Heart right ventricle (tissue), 16 donors: Measurements from ENCODE around the gene GMFB. TPM values are rescaled to one million over a fixed set of nuclear protein-coding genes. Genes with fewer than 3 reads are reported as not detected.

ENCODE experiments used
- ATAC-seq, 8 donors: fragments of 200-7000 bp; cut with Tn5 transposase; one replicate each; pipeline ENCODE4 v1.9.1; 2020; ENCODE audit warnings: mild to moderate bottlenecking in 8 of 8, moderate library complexity in 8 of 8, moderate number of reproducible peaks in 1 of 8
- DNase-seq, 2 donors: peaks; one replicate each; pipeline ENCODE4 v3.0.0-alpha.2; 2020
- H3K27ac ChIP-seq, 10 donors: fragments of 200-600 bp; sonication (generic) in 2 of 10; one replicate each; pipeline versions ENCODE4 v1.5.0 to v1.8.0; 2020 to 2022; ENCODE audit warnings: mild to moderate bottlenecking in 3 of 10
- H3K27me3 ChIP-seq, 7 donors: fragments of 200-600 bp; one replicate each; pipeline ENCODE4 v1.8.0; 2021 to 2022; ENCODE audit warnings: mild to moderate bottlenecking in 2 of 7
- H3K36me3 ChIP-seq, 9 donors: fragments of 200-600 bp; sonication (generic) in 1 of 9; one replicate each; pipeline versions ENCODE4 v1.5.0 to v1.8.0; 2020 to 2022; ENCODE audit warnings: mild to moderate bottlenecking in 2 of 9
- H3K4me1 ChIP-seq, 9 donors: fragments of 200-600 bp; sonication (generic) in 1 of 9; one replicate each; pipeline versions ENCODE4 v1.5.0 to v1.8.0; 2020 to 2022; ENCODE audit warnings: mild to moderate bottlenecking in 4 of 9
- H3K4me3 ChIP-seq, 10 donors: fragments of 200-600 bp; sonication (generic) in 2 of 10; one replicate each; pipeline versions ENCODE4 v1.5.0 to v1.8.0; 2020 to 2022; ENCODE audit warnings: mild to moderate bottlenecking in 7 of 10, moderate library complexity in 2 of 10
- H3K9me3 ChIP-seq, 11 donors: fragments of 200-600 bp in 10 of 11; sonication (generic) in 2 of 11; one replicate each; pipeline versions ENCODE4 v1.5.0 to v1.8.0; 2013 to 2022; ENCODE audit warnings: mild to moderate bottlenecking in 2 of 11, control low read depth in 1 of 11, moderate library complexity in 1 of 11
- CTCF ChIP-seq, 9 donors: fragments of 200-600 bp; sonication (generic) in 2 of 9; IDR thresholded peaks; one replicate each; pipeline versions ENCODE4 v1.5.0 to v1.8.0; 2021 to 2022; ENCODE audit warnings: antibody characterized with exemption in 9 of 9, mild to moderate bottlenecking in 5 of 9, moderate library complexity in 1 of 9
- WGBS, 2 donors: extraction: QIAGEN DNeasy Blood & Tissue Kit; methylation state at CpG; one replicate each; pipeline ENCODE4 v1.1.7; 2013; ENCODE audit warnings: inconsistent platforms in 1 of 2; 5-methylcytosine and 5-hydroxymethylcytosine counted together
- intact Hi-C, 10 donors: fragments of 100-400 bp; cut with DNase I; formaldehyde crosslinking; loops; one replicate each; pipeline versions ENCODE4 v1.11.1 to v1.14.2; 2022
- polyA plus RNA-seq, 2 donors: library from polyadenylated mRNA; stranded (reverse); fragments of 200-250 nt; gene quantifications; one replicate each; pipeline ENCODE4 v1.2.3, GENCODE V29; 2013
- total RNA-seq, 10 donors: library from RNA; stranded (reverse); fragmentation: NEBNext Ultra II Directional in 3 of 10; extraction: Animal tissue kit (Norgen Biotek cat#: 25700) in 3 of 10; gene quantifications; one replicate each; pipeline versions ENCODE4 v1.2.1 to v1.2.4, GENCODE V29; 2021 to 2023
- donor health status: Arrhythmogenic right ventricular cardiomyopathy.
- donor health status: ischemic (EF 13 %, LVEDD 7.1; RV severe dilation, severe dysfunction).
- donor health status: healthy with polysubstance abuse.
- donor health status: DM: no; HTN: yes; CAD: no.
- donor health status: DM: no; HTN: no; CAD: no.
- donor health status: ischemic (EF 25% LVEDD 6.9; RV normal size, moderate dysfunction).
- donor health status: ischemic (EF 25% LVEDD 5.7; RV mildly dilated, moderate dysfunction).
- donor health status: healthy.
- donor health status: DM: yes; HTN: yes; CAD: no.
- donor health status: Ischemic cardiomyopathy.
- donor health status: ischemic (EF 35%, LVEDD 5.7; RV mildly dilated, moderate dysfunction).
- donor health status: nonischemic (EF 11% LVEDD 7.7; RV severe dilation, severe dysfunction).
- donor health status: DM: yes; HTN: yes; CAD: no.
- donor health status: PGD.
- donor health status: ischemic (EF 29% LVEDD 5.4; RV normal size, mild dysfunction).
- donor health status: nonischemic (EF 23%, LVEDD 6.1; RV moderate dilation, normal function).

The GMFB gene
- total and polyA plus RNA-seq, 12 donors: 9.1 to 30.5 (median 19.6) TPM

DNA sequence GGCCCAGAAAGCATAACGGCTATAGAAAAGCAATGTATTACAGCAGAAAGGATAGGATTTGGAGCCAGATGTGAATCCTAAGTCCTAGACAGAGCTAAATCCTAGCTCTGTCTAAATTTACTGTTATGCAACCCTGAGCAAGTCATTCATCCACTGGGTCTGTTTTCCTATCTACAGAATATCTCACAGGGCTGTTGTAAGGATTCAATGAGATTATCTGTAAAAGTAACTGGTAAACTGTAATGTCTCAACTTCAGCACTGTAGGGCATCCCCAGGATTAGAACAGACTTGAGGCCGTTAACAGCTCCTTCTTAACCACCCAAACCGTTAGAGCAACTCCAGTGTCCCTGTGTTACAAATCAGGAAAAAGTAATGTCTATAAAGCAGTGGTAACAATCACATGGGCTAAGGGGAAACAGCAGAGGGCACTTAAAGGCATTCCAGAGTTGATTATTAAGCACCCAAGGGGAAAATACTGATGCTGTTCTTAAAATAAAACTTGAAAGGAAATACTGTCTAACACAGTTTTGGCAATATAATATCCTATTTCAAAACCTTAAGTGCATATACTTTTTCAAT lies 10.1 kb downstream of the GMFB start:
- Histone ChIP-seq H3K36me3 (peaks cover 0 to 96% (median 0%) of the 10 kb centered on the region in 9 donors), H3K27me3 (no peaks in the 10 kb centered on the region), H3K27ac (no peak overlapping the region), H3K4me3 (no peak overlapping the region), H3K9me3 (no peaks in the 10 kb centered on the region), H3K4me1 (peaks cover 0 to 58% (median 27%) of the 10 kb centered on the region in 9 donors)
- intact Hi-C loops: no loop called here
- no peak for TF ChIP-seq CTCF (IDR thresholded peaks at IDR 0.05)
- 46 to 61% methylated on average over 3 of the region's 3 CpGs for WGBS, 2 donors
- ATAC-seq: no peak
- no peak for DNase-seq

- ATAC-seq (no peak), DNase-seq (no peak)
- intact Hi-C loops: no loop called here
- Histone ChIP-seq H3K4me3 (no peak overlapping the region), H3K27me3 (no peaks in the 10 kb centered on the region), H3K9me3 (no peaks in the 10 kb centered on the region), H3K4me1 (peaks cover 0 to 40% (median 18%) of the 10 kb centered on the region in 9 donors), H3K27ac (no peak overlapping the region), H3K36me3 (peaks cover 0 to 82% (median 0%) of the 10 kb centered on the region in 9 donors)
- 77 to 83% methylated on average over 4 of the region's 4 CpGs for WGBS, 2 donors
- TF ChIP-seq CTCF (IDR thresholded peaks at IDR 0.05): no peak
These were observed 12.9 kb downstream of the GMFB start for GRCh38 chr14:54475911-54476310.

- H3K27ac ChIP-seq: no peak overlapping the region
- H3K27me3 ChIP-seq: no peaks in the 10 kb centered on the region
- no peak for ATAC-seq
- no peak for TF ChIP-seq CTCF (IDR thresholded peaks at IDR 0.05)
- H3K36me3 ChIP-seq: peaks cover 0 to 82% (median 0%) of the 10 kb centered on the region in 9 donors
- 73 to 76% methylated on average over 4 of the region's 4 CpGs for WGBS, 2 donors
- H3K4me3 ChIP-seq: no peak overlapping the region
- H3K4me1 ChIP-seq: peaks cover 0 to 36% (median 16%) of the 10 kb centered on the region in 9 donors
- DNase-seq: no peak
- intact Hi-C loops: no loop called here
- no peaks in the 10 kb centered on the region for H3K9me3 ChIP-seq
These were observed 13.4 kb downstream of the GMFB start for GRCh38 chr14:54475187-54475899.

- H3K36me3 ChIP-seq: peaks cover 0 to 72% (median 0%) of the 10 kb centered on the region in 9 donors
- H3K27me3 ChIP-seq: no peaks in the 10 kb centered on the region
- H3K9me3 ChIP-seq: no peaks in the 10 kb centered on the region
- intact Hi-C loops: no loop called here
- ATAC-seq (no peak), DNase-seq (no peak)
- H3K4me3 ChIP-seq: no peak overlapping the region
- no peak for TF ChIP-seq CTCF (IDR thresholded peaks at IDR 0.05)
- 92 to 93% methylated on average over 2 of the region's 2 CpGs for WGBS, 2 donors
- H3K27ac ChIP-seq: no peak overlapping the region
- peaks cover 0 to 27% (median 6%) of the 10 kb centered on the region in 9 donors for H3K4me1 ChIP-seq
These were observed 14.5 kb downstream of the GMFB start for GRCh38 chr14:54474232-54474793.
